NCI-H128 (cell line): ENCODE measurements around the gene MRPL38.
A peak's percentile ranks its signal among the peaks of the same experiment; 100 is the strongest.

Experiments used
- DNase-seq: peaks from one replicate; lab custom pipeline; 2025; ENCODE audit not compliant: unreplicated experiment; lab: John Stamatoyannopoulos, UW

The MRPL38 gene

DNA sequence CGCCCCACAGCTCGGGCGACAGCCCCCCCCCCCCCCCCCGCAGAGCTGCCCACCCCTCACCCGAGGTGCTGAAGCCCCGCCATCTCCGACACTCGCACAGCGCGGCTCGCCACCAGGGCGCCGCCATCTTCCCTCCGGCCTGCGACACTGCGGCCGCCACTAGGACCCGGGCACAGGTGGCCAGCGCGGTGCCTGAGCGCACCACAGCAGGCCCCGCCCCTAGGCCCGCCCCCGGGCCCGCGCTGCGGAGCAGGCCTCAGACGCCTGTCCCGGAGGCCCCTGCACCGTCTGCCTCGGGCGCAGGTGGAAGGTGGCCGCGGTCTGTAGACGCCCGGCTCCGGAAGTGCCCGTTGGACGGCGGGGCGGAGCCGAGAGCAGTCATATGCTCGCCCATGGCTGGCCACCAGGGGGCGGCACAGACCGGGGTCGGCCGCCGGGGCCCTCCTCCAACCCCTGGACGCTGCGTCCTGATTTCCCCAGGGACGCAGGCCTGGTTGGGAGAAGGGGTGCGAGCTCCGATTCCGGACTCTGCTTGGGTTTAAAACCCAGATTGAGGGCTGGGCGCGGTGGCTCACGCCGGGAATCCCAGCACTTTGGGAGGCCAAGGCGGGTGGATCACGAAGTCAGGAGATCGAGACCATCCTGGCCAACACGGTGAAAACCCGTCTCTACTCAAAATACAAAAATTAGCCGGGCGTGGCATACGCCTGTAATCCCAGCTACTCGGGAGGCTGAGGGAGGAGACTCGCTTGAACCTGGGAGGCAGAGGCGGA, at the start of gene MRPL38:
Gene MRPL38, minus strand, starts transcription at position 136 of the 773 bp plus-strand sequence. Its CDS starts 9 bp downstream, at position 127.
- peak; percentile 74 for DNase-seq

- no peak for DNase-seq
These were observed 46.3 kb upstream of the MRPL38 start for GRCh38 chr17:75950855-75951554.

DNA sequence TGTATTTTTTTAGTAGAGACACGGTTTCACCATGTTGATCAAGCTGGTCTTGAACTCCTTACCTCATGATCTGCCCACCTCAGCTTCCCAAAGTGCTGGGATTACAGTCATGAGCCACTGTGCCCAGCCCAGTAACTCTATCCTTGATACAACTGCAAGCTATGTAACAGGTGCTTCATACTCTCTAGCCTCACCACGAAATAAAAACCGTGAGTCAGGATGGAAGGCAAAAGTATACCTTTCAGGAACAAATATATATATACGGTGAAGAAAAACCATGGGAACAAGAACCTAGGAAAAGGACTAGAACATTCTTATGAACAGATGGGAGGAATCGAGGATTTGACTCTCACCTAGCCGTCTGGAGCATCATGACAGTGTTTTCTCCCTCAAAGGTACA, 45.7 kb upstream of the MRPL38 start:
- DNase-seq, result no peak

- no peak for DNase-seq
These were observed 40.5 kb upstream of the MRPL38 start for GRCh38 chr17:75945211-75945610.

DNA sequence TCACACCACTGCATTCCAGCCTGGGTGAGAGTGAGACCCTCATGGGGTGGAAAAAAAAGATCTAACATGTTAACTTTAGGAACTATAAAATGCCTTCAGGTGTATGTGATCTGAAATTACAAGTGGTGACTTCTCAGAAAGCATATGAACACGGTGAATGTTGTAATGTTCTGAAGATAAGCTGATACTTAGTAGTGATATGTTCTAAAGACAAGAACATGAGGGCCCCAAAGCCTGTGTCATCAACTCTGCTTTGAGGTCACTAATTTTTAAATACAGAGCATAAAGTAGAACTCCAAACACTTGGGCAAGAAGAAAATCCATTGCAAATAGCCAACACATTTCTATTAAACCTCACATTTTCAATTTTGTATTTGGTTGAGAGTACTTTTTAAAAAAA, 38.8 kb upstream of the MRPL38 start:
- DNase-seq, result no peak

DNA sequence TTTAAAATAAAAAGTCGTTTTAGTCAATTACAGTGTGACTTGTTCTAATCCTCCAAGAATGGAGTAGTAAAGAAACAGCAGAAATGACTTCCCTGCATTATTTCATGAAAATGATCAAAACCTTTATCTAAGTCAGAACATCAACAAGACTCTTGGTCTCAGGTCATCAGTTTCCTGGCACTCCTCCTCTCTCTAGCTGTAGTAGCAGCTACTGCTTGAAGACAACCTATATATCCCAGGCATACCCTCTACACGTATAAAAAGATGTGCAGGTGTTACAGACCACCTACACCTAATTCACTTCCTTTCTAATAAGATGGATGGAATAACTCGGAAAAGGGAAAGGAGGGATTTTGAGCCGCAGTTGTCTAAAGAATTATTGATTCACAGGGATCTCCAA, 37.8 kb upstream of the MRPL38 start:
- no peak for DNase-seq

DNA sequence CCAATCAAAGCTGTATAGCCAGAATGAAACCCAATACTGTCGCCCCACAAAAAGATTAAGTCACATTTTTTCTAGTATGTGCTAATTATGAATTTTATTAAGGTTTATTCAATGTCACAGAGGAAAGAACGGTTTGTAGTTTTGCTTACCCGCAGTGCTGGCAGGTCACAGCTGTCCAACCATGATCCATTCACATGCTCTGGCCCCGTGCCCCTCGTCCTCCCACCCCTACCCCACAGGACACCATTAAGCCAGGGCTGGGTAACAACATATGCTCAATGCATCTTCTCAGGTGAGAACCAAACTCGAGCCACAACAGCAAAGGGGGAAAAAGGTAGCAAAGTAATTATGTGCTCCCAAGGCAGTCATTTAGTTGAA, 36.7 kb upstream of the MRPL38 start:
- DNase-seq, result no peak

DNA sequence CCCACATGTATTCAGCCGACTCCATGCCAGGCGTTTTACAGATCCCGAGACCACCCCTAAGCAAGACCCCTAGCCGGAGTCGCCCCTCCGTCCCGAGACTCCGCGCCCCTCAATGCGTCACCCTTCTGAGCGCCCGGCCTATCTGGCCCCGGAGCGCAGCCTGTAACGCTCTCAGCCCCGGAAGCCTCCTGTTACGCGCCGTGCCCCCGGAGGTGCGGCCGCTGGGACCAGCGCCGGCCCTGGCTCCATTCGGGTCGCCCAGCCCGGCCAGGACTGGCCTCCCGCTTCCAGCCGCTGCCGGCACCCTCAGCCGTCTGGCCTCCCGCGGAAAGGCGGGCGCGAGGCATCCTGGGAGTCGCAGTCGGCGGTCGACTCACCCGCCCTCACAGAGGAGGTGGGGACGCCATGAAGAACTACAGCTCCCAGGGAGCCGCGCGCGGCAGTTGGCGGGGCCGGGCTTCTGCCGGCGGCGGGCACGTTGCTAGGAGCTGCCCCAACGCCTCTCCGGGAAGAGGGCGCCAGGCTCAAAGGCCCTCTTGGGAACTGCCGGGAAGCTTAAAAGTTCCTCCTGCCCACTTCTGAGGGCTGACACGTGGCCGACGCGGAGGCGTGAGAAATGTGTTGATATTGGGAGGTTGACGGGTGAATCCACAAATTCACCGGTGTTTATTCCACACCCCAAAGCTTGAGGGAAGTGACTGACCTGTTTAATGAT, 36.2 kb upstream of the MRPL38 start, which contains the start of gene FBF1:
Gene FBF1, minus strand, starts transcription at position 316 of the 715 bp plus-strand sequence. CDS start 2,893 bp downstream, outside the sequence.
- peak; percentile 72 for DNase-seq

DNA sequence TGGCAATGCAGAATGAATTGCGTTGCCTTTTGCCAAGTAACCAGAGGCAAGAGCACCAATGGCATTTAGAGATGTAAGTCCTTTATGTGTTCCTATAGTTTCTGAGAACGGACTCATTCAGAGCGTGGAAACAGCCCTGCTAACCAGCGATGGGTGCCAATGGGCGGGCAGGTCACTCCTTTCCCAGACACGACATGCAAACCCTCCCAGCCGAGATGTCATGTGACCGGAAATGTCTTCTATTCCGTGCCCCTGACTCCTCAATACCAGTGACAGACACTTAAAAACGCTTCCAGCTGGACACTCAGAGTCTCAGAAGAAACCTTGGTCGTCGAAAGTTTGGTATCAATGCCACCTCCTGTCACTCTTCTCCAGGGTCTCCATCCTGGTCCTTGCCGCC, 33.0 kb upstream of the MRPL38 start:
- no peak for DNase-seq

GRCh38 chr17:75933808-75934207, 29.1 kb upstream of the MRPL38 start:
- no peak for DNase-seq

DNA sequence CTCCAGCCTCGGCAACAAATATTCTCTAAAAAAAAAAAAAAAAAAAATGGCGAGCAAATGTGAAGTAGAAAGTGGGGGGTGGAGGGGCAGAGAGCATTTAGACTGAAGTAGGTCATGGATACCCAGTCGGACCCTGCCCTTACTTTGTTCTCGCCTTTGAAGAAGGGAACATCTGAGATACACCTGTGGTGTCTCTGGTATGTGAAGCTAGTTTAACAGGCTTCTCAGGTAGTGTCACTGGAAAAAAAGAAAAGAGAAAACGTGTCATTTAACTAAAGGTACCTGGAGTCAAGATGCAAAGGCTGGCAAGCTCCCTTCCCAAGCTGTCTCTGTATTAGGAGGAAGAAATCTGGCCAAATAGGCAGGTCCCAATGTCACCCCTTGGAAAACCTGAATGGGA, 28.2 kb upstream of the MRPL38 start:
- DNase-seq, result no peak

DNA sequence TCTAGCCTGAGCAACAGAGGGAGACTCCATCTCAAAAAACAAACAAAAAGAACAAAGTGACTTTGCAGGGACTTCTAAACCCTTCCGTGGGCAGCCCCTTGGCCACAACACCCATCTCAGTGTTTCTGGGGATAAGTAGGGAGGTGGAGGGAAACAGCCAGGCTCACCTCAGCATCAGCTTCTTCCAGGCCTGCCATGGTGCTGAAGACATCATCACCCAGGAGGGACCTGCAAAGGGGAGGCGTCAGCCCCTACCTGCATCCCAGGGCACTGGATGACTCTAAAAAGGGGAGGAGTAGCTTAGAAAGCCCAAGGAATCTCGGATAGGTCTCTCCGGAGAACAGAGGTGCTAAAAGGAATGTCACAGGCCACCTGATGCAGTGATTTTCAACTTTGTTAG, 26.4 kb upstream of the MRPL38 start:
- DNase-seq, result no peak

- DNase-seq, result no peak
These were observed 22.7 kb upstream of the MRPL38 start for GRCh38 chr17:75927286-75927922.

- DNase-seq, result no peak
These were observed 21.8 kb upstream of the MRPL38 start for GRCh38 chr17:75926456-75926855.

GRCh38 chr17:75925912-75926311, 21.2 kb upstream of the MRPL38 start:
- DNase-seq, result no peak

DNA sequence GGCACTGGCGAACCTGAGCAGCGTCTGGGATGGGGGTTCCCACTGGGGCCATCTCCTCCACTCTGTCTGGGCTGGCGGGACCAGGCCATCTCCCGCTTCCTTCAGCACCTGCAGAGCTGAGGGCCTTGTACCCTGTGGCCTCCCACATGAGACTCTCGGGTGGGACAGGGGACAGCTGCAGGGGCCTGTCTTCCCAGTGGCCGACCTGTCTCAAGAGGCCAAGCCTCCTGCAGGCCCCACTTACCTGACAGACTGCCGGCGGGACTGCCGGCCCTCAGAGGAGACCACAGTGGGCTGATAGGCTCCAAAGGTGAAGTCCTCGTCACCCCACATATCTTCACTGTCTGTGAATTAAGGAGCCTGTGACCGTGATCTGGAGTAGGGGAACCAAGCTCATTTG, 20.4 kb upstream of the MRPL38 start:
- DNase-seq, result no peak

DNA sequence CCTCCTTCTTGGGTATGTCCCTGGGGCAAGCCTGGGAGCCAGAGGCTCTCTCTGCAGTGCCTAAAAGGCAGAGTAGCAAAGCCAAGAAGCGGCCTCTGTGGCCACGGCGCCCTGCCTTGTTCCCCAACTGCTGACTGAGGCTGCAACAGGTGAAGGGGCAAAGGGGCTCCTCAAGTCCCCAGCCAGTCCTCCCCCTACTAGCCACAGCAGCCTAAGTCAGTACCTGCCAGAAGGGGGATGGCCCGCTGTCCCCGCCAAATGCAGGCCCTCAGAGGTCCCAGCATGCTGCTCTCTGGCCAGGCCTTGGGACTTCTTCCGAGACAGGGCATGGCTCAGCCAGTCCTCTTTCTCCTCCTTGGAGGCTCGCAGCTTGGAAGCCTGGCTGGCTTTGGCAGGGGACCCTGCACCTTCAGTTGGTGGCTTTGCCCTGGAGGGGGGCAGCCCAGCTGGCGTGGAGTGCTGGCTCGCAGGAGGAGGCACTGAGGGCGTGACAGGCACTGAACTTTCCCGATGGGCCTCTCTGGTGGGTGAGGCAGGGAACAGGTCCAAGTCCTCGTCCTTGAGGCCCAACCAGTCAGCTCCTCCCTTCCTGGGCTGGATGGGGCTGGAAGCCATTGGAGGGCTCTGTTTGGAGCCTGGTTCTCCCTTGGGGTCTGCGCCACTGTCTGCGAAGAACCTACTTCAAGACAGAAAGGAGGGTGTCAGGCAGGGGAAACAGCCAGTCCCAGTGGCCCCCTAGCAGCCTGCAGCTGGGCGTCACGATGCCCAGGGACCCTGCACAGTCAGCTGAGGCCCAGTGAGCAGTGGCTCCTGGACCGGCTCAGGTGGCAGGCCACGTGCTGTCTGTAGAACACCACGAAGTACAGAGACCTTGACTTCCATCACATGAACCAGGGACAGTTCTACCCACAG, 18.5 kb upstream of the MRPL38 start:
- DNase-seq, result no peak

DNA sequence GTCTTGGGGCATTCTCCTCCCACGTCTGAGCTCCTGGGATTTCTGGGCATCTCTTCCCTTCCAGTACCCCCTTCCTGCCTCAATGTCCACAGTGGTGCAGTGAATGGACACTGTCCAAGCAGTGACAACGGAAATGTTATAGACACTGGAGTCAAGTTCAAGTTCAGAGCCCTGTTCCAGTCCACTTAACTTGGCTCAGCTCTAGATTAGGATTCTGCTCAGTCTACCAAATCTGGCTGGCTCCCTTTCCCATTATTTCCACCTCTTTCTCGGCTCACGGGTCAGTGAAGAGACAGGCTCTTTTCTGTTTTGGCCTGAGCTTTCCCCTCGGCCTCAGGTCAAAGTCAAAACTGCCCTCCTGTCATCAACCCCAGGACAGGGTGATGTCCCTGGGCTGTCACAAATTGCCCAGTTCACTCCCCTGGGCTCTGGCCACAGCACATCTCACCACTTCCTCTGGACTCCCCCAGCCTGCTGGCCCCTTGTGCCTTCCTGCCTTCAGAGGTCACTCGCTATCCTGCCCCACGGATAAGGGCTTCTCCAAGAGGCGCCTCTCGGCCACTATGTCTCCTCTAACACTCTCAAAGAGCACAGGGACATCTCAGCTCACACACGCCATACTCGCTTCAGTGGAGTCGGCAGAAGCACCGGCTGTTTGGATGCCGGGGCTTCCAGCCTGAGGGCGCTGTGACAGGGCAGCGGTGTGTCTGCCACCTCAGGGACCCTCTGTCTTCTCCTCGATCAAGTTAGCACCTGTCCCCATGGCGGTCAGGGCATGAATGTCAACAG, 17.7 kb upstream of the MRPL38 start:
- DNase-seq, result no peak

DNA sequence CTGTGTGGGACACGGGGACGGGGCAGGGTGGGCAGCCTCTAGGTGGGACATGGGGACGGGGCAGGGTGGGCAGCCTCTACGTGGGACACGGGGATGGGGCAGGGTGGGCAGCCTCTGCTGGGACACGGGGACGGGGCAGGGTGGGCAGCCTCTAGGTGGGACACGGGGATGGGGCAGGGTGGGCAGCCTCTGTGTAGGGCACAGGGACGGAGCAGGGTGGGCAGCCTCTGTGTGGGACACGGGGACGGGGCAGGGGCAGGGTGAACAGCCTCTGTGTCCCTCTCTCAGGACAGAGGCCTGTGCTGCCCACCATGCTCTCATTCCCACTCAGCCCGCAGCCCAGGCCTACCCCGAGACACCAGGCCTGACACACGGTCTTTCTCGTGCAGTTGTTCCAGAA, 16.9 kb upstream of the MRPL38 start:
- DNase-seq, result no peak
